ENCODE data around the gene TRMO. TPM values are rescaled to one million over a fixed set of nuclear protein-coding genes. Genes with fewer than 3 reads are reported as not detected.

Gene TRMO
- total RNA-seq, 1 experiment from 2014 or later = 8.6 TPM

DNA sequence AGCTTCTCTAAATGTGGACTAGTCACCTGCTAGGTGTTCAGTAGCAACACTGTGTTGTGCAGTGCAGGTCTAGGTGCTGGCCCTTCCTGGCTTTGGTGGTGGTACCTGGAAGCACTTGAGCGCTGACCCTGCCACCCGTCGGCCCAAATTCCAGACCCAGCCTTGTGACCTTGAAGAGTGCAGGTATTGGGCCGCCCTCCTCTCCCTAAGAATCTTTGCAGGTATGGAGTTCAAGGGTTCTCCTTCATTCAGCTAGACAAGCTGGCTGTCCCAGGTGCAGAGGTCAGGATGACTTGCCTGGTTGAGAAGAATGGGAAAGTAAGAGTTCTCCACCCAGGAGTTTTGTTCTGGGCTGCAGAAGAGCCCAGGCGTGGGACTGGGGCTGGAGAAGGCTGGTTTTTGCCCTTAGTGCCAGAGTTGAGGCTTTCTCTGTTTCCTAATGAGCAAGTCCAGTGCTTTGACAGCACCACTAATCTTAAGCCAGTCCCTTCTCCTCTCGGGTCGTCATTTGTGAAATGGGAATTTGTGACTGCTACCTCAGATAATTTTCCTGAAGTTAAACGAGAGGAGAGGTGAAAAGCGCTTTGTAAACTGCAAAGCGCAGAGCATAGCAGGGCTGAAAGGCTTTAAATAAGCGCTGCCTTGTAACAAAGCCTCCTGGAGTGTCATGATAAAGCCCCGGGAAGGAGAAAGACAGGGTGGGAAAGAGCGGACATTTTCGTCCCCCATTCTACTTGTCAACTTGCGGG, 65.3 kb downstream of the TRMO start:
- Histone ChIP-seq H2AFZ (ENCODE audit: low read length) (no peak overlapping the region), H3K23ac (ENCODE audit: insufficient read length, low read depth, low read length) (no peak overlapping the region), H2BK15ac (ENCODE audit: low read depth, low read length) (no peak overlapping the region), H3K56ac (ENCODE audit: insufficient read length, low read depth, low read length) (no peak overlapping the region), H3K9ac (ENCODE audit: extremely low read depth, insufficient read length, low read length) (no peak overlapping the region), H3K4ac (ENCODE audit: low read depth, low read length) (no peak overlapping the region), H3K23me2 (ENCODE audit: insufficient read length, low read depth, low read length, poor library complexity, severe bottlenecking) (peaks cover 7% of the 10 kb centered on the region), H3K4me1 (ENCODE audit: insufficient read depth, low read length) (no peaks in the 10 kb centered on the region; the same call in 1 of the 2 replicates), H3K4me2 (ENCODE audit: insufficient read depth, insufficient read length, low read length) (peak overlapping the region; percentile 47), H2BK5ac (ENCODE audit: insufficient read length, low read length) (no peak overlapping the region), H3T11ph (ENCODE audit: low read length) (no peak overlapping the region), H3K79me2 (ENCODE audit: insufficient read depth, low read length) (no peaks in the 10 kb centered on the region), H3K18ac (ENCODE audit: insufficient read length, low read depth, low read length) (no peak overlapping the region), H3K9me3 (ENCODE audit: control insufficient read depth, low read depth, low read length) (no peaks in the 10 kb centered on the region), H4K8ac (replicated peaks; ENCODE audit: insufficient read length, low read depth, low read length) (no peak overlapping the region), H3K27ac (ENCODE audit: insufficient read length, low read depth, low read length) (no peak overlapping the region), H4K5ac (ENCODE audit: insufficient read length, low read depth, low read length) (no peak overlapping the region), H3K14ac (ENCODE audit: insufficient read depth, low read length) (no peak overlapping the region), H4K91ac (ENCODE audit: insufficient read length, low read depth, low read length) (no peak overlapping the region), H2BK20ac (ENCODE audit: low read depth, low read length, poor library complexity, severe bottlenecking) (no peak overlapping the region), H2BK12ac (ENCODE audit: insufficient read length, low read depth, low read length) (no peak overlapping the region), H4K20me1 (ENCODE audit: control insufficient read depth, insufficient read depth, insufficient read length) (no peaks in the 10 kb centered on the region), H3K27me3 (ENCODE audit: insufficient read depth, low read length) (peaks cover 86% of the 10 kb centered on the region), H2AK5ac (ENCODE audit: insufficient read length, low read length) (no peak overlapping the region), H3K79me1 (ENCODE audit: insufficient read depth, low read depth, low read length, poor library complexity, severe bottlenecking) (no peaks in the 10 kb centered on the region), H2BK120ac (ENCODE audit: low read depth, low read length, poor library complexity, severe bottlenecking) (no peak overlapping the region)
- no peak for TF ChIP-seq CTCF (conservative IDR thresholded peaks at IDR 0.05)
- Mint-ChIP-seq H3K4me1 (peaks cover 18 to 30% of the 10 kb centered on the region in 2 experiments), H3K36me3 (ENCODE audit: insufficient read depth in 1 of 3, low read depth in 3 of 3) (peaks cover 0 to 1% (median 0%) of the 10 kb centered on the region in 3 experiments; a peak in 3 of 7 replicates), H3K9me3 (peaks cover 3% of the 10 kb centered on the region in 2 experiments; a peak in 1 of 5 replicates), H3K27ac (no peak overlapping the region), H3K27me3 (ENCODE audit: low read depth) (peaks cover 93% of the 10 kb centered on the region), H3K4me3 (peak overlapping the region in 1 of 2 experiments; percentile 71; a peak in 3 of 5 replicates)
- WGBS (ENCODE audit: extremely low coverage, insufficient read length, low lambda C conversion rate) = no CpG with 5 or more reads among the region's 15 CpGs
- no peak for DNase-seq

All from H9 (cell line).